ENCODE measurements around the gene EXOSC2. TPM values are rescaled to one million over a fixed set of nuclear protein-coding genes. Genes with fewer than 3 reads are reported as not detected.

EXOSC2 gene
- total and polyA plus RNA-seq, 2 of the 13 experiments (the other 11 are each of a cell fraction or from before 2014, with no cell fraction given) = 27.5 to 63.8 TPM

GRCh38 chr9:130680836-130681768 lies 12.5 kb upstream of the EXOSC2 start (continued):
- TF ChIP-seq GLMP (CRISPR knock-in tag; IDR thresholded peaks at IDR 0.05; ENCODE audit: borderline replicate concordance) (no peak), ZNF3 (CRISPR knock-in tag; IDR thresholded peaks at IDR 0.05) (no peak), NFATC3 (CRISPR knock-in tag; IDR thresholded peaks at IDR 0.05) (no peak), FIP1L1 (IDR thresholded peaks at IDR 0.05; ENCODE audit: borderline replicate concordance, insufficient read depth, low read depth, low read length) (no peak), MEIS1 (CRISPR knock-in tag; IDR thresholded peaks at IDR 0.05; ENCODE audit: borderline replicate concordance) (0 out of 2 replicates have a peak, but pooled peaks have one; percentile 16), ZNF607 (CRISPR knock-in tag; IDR thresholded peaks at IDR 0.05; ENCODE audit: borderline replicate concordance) (peak; percentile 88), ZNF264 (CRISPR knock-in tag; IDR thresholded peaks at IDR 0.05) (peak; percentile 72; the same call in 1 of the 2 replicates), PHF21A (CRISPR knock-in tag; IDR thresholded peaks at IDR 0.05) (no peak), ZNF672 (CRISPR knock-in tag; IDR thresholded peaks at IDR 0.05) (no peak), CENPBD1 (CRISPR knock-in tag; IDR thresholded peaks at IDR 0.05; ENCODE audit: borderline replicate concordance, low read depth) (no peak; the same call in 1 of the 2 replicates), THAP9 (CRISPR knock-in tag; IDR thresholded peaks at IDR 0.05; ENCODE audit: borderline replicate concordance) (no peak), ZNF646 (CRISPR knock-in tag; IDR thresholded peaks at IDR 0.05) (no peak), ZNF354B (CRISPR knock-in tag; IDR thresholded peaks at IDR 0.05) (peak; percentile 94), NR2F2 (IDR thresholded peaks at IDR 0.05; ENCODE audit: borderline replicate concordance, low read depth) (no peak), ZFP36 (IDR thresholded peaks at IDR 0.05; ENCODE audit: borderline replicate concordance, low read depth, low read length, partially characterized antibody) (no peak), ZBTB20 (CRISPR knock-in tag; IDR thresholded peaks at IDR 0.05; ENCODE audit: borderline replicate concordance, low read depth) (no peak), NR1H2 (CRISPR knock-in tag; IDR thresholded peaks at IDR 0.05; ENCODE audit: borderline replicate concordance, low read depth) (no peak)
